HG03139 (cell line): ENCODE results near the gene IFNA1.
A peak's percentile ranks its signal among the peaks of the same experiment; 100 is the strongest.
"Not testable (repeated sequence)": the region's sequence is repeated elsewhere in the genome, so short reads cannot be mapped to it uniquely, and the experiment has no call there.

Experiments used
- ATAC-seq: cut with Tn5 transposase; IDR thresholded peaks from one replicate; pipeline ENCODE4 v1.9.1; 2021; ENCODE audit not compliant: unreplicated experiment

IFNA1 gene

DNA sequence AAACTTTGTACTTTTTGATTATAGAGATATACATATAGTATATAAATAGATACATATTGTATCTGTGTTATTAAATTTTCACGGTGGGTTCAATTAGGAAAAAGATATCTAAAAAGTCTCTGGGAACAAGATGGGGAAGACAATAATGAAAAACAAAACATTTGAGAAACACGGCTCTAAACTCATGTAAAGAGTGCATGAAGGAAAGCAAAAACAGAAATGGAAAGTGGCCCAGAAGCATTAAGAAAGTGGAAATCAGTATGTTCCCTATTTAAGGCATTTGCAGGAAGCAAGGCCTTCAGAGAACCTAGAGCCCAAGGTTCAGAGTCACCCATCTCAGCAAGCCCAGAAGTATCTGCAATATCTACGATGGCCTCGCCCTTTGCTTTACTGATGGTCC is at the start of gene IFNA1:
IFNA1 (plus strand) TSS at position 301 of the 400 bp plus-strand sequence; CDS start at position 370, 69 bp downstream.
- ATAC-seq = no peak

DNA sequence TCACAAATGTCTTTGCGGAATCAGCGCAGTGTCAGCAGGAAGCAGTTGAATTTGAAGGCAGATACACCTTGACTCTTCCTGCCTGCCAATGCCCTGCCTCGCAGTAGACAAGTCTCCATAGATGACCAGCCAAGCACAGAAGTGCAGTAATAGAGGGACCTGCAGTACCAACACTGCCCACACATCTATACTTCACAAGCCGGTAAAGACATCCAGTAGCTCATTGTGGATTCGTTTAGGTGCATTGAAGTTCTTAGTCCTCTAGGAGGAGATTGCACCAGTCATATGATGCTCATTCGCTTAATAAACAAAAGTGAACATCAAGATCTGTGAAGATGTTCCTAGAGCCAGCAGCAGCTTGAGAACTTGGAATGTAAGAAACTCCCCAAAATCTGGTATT is 48.0 kb upstream of the IFNA1 start:
- peak; percentile 80 for ATAC-seq

DNA sequence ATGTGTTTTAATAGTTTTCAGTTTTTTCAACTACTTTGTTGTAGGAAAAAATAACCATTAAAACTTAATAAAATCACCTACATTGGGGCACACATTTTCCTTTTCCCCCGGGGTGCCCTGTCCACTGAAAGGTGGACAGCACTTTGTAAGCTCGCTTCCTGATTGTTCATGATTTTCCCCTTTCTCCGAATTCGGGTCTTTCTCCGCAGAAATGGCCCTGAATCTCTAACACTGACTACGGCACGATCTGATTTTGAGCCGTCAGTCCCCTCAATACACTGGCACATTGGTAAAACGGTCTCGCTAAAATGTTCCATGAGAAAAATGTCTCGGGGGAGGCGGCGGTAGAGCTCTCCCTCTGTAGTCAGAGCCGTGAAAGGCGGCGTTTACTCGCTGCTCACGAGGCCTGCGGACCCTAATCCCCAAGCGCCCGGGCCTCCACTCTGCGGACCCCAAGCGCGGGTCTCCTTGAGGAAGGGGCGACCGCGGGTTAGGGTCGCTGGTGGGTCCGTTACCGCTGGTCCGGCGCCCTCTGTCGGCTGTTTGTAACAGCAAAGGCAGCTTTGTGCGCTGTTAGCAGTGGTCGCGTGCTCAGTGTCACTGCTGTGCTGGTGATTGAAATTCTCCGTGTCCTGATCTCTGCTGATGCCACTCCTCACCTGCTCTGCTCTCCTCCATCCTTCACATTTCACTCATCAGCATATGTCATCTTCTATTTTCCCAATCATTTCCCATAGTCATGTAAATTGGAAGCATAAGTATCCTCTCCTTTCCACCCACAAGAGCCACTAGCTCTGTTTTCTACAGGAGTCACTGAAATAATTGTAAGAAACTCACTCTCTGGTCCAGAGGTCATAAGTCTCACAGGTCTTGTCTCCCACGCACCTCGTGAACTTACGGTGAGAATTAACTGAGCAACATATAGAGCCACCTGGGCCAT is 44.2 kb upstream of the IFNA1 start:
- peak; percentile 59 for ATAC-seq

- no peak for ATAC-seq
Observed at GRCh38 chr9:21398955-21399489, 41.2 kb upstream of the IFNA1 start.

GRCh38 chr9:21399956-21400355 is 40.3 kb upstream of the IFNA1 start:
- ATAC-seq = no peak

DNA sequence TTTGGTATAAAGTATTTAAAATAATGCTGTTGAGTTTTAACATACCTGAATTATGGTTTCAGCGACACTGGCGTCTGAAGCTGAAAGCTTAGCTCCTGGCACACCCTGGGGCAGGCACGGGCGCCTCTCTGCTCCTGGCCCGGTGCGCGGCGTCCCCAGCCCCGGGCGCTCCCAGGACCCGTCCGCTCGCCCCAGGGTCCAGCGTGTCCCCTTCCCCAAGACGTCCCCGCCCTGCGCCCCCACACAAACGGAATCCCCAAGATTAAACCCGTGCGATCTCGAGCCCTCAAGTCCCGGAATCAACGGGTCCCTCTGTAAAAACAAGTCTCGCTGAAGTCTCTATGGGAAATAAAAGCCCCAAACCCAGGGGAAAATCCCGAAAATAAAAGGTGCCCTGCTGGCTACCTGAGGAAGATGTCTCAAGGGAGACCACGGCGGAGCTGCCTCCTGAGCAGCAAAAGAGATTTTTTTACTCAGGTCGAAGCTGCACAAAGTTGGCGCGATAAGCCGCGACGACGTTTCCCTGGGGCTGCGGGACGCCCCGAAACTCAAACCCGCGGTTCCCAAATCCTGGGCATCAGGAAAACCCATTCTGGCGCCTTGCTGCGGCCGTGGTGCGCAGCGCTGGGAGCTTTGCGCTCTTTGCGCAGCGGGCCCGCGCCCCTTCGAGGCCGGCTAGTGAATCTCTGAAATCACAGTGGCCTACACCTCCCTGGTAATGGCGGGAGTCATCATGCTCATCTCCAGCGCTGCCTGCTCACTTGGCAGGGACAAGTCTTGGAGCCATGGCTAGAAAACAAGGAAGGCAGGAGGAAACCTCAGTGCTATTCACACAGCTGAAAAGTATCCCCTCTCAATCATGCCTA is 37.6 kb upstream of the IFNA1 start:
- ATAC-seq = no peak

- ATAC-seq = no peak
Observed at GRCh38 chr9:21404146-21404545, 36.1 kb upstream of the IFNA1 start.

DNA sequence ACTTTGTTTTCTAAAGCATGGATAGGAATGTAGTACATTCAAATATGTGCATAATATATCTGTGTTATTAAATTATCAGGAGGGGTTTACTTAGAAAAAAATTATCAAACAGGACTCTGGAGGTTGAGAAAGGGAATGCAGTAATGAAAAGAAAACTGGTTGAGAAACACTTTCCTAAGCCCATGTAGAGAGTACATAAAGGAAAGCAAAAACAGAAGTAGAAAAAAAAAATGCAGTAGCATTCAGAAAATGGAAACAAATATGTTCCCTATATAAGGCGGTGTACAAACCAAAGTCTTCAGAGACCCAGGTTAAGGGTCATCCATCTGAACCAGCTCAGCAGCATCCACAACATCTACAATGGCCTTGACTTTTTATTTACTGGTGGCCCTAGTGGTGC is 31.4 kb upstream of the IFNA1 start, which contains the start of gene IFNA8:
IFNA8 (plus strand) TSS at position 301 of the 400 bp plus-strand sequence; CDS start at position 361, 60 bp downstream.
- ATAC-seq = no peak

GRCh38 chr9:21412107-21412506 is 28.1 kb upstream of the IFNA1 start:
- ATAC-seq = no peak

DNA sequence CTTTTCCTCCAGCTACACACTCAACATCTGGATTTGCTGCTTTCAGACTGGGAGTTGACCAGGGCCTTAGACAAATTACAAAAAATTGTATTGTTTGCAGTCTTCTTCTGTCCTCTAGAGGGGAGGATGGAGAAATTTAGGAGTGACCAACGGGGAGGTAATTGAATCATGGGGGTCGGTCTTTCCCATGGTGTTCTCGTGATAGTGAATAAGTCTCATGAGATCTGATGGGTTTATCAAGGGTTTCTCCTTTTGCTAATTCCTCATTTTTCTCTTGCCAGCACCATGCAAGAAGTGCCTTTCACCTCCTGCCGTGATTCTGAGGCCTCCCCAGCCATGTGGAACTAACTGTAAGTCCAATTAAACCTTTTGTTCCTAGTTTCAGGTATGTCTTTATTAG is 27.1 kb upstream of the IFNA1 start:
- no peak for ATAC-seq

- no peak for ATAC-seq
Observed at GRCh38 chr9:21413624-21414023, 26.6 kb upstream of the IFNA1 start.

DNA sequence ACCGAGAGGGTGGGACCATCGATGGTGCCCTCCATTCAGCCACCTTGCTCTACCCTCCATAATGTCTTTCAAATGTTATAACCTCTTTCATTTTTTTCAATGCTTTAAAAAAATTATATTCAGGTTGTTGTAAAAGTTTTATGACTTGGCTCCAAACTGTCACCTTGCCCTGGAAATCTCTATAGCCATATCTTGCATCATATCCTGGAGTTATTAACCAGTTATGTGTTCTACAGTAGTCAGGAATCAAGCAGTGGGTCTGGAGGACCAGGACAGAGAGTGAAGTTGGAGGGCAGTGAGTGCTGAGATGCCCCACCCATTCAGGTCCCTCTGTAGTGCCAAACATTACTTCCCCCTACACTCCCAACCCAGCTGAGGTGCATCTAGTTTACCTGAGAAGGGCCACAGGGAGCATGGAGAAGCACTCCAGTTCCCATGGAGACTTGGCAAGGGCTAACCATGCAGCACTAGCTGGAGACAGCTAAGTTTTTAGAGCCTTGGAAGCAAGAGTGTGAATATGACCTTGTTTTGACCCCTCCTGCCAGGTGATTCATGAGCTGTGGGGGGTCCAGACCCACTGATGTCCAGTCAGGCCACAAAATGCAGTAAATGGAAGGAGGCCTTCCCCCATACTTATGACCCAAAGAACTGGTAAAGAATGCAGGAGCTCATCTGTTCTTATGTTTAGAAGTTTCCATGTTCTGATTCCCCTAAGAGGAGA is 25.9 kb upstream of the IFNA1 start:
- ATAC-seq = no peak

DNA sequence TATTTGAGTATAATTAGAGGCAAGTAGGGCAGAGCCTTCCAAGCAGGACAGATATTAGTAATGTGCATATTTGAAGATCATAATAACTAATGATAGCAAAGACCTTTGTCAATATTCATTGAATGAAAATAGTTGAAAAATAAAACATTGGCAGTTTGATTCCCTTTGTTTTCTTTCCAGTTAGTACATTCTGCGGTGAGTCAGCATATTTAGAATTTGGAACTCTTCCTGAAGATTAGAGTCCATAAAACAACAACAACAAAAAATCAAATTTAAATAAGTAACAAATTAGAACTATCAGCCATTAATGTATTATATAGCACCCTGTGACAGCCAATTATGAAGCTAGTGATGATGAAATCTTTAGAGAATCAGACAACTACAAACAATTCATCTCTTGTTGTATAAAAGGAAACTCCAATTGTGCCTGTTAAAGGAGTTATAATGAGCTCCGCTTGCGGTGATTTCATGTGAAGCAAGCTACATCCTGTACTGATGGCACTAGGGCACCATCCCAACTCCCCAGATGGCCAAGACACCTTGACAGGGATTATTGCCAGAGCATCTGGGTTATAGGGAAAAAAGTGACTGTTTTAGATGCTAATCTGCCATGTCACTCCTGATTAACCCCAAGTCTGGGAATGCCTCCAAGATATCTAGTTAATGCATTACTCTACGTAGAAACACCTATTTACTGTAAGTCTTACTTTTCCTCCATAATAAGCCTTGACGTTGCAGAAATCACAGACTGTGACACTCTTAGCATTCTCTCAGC is 24.6 kb upstream of the IFNA1 start:
- no peak for ATAC-seq

- no peak for ATAC-seq
Observed at GRCh38 chr9:21428235-21428634, 12.0 kb upstream of the IFNA1 start.

DNA sequence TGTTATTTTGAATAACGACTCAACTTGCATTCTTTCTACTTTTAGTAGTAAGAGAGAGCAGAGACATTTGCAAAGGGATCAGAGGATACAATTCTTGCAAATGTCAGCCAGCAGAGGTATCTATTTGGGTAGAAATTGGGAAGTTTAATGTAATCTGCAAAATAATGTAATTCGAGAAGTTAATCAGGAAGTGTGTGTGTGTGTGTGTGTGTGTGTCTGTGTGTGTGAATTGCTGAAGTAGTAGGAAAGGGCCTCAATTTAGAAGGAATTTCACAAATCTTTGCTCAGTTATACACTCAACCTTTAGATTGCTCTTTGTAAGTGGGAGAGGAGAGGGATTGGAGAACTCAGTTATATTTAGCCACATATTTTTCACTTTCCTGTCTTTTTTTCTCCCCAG is 11.0 kb upstream of the IFNA1 start:
- ATAC-seq = no peak

GRCh38 chr9:21432672-21433425 is 7.4 kb upstream of the IFNA1 start:
- peak; percentile 57 for ATAC-seq

DNA sequence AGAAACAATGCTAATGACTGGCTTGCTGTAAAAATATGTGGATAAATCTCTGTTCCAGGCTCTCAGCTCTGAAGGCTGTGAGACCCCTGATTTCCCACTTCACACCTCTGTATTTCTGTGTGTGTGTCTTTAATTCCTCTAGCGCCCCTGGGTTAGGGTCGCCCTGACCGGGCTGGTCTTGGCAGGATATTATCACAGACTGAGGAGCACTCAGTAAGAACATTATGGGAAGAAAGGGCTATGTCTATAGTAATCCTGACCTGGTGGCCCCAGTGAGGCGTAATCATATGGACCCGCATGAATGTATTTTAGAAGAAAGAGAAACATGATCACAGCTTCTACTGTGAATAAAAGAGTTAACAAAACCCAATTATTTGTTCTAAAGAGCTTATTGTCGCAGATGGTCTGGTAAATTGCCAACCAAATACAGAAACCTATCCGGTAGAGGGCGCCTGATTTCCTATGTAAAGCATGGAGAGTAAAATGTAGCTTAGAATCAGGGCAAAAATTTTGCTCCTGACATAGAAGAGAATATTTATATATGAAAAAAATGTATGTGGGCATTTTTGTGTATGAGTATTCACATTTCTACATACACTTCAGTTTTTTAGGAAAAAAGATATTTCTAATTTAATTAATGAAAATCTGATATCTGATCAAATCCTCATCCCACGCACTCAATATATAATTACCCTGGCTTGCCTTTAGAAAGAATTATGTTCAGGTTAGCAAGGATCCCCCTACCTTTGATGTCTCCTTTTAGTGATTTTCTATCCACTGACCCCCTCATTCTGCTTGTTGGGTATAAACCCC is 5.8 kb upstream of the IFNA1 start:
- ATAC-seq = no peak

GRCh38 chr9:21435015-21435383 is 5.2 kb upstream of the IFNA1 start:
- not testable (repeated sequence) for ATAC-seq
